Activated CD4-positive, alpha-beta T cell treated with anti-CD3 and anti-CD28 coated beads, Interleukin-2, amount 50 U/mL, for 48 hours (primary cell): Measurements from ENCODE around the gene MYL4.
"Not testable (repeated sequence)": the region's sequence is repeated elsewhere in the genome, so short reads cannot be mapped to it uniquely, and the experiment has no call there.

ENCODE experiments used
- DNase-seq, 2 experiments: peaks; one replicate each; pipeline ENCODE4 v3.0.0-alpha.2; 2020

MYL4 gene

GRCh38 chr17:47208744-47209488 is at the start of gene MYL4:
Gene MYL4, plus strand, starts transcription at chr17:47209348. Its CDS starts 75 bp downstream, at chr17:47209423.
- DNase-seq, result no peak

GRCh38 chr17:47162013-47162622 is 47.0 kb upstream of the MYL4 start:
- DNase-seq, result no peak

- DNase-seq, result no peak
These were observed 44.9 kb upstream of the MYL4 start for GRCh38 chr17:47164263-47164662.

- DNase-seq, result no peak
These were observed 44.0 kb upstream of the MYL4 start for GRCh38 chr17:47165137-47165536.

- DNase-seq, result not testable (repeated sequence)
These were observed 42.3 kb upstream of the MYL4 start for GRCh38 chr17:47166854-47167253.

GRCh38 chr17:47168896-47169295 is 40.3 kb upstream of the MYL4 start:
- not testable (repeated sequence) for DNase-seq

GRCh38 chr17:47170710-47171109 is 38.4 kb upstream of the MYL4 start:
- no peak for DNase-seq

- DNase-seq, result no peak
These were observed 36.2 kb upstream of the MYL4 start for GRCh38 chr17:47172696-47173565.

- DNase-seq, result not testable (repeated sequence)
These were observed 34.3 kb upstream of the MYL4 start for GRCh38 chr17:47174823-47175222.

GRCh38 chr17:47176389-47176826 is 32.7 kb upstream of the MYL4 start:
- DNase-seq, result no peak

- DNase-seq, result no peak
These were observed 31.9 kb upstream of the MYL4 start for GRCh38 chr17:47177261-47177660.

- DNase-seq, result no peak
These were observed 30.0 kb upstream of the MYL4 start for GRCh38 chr17:47179141-47179540.

GRCh38 chr17:47180337-47180736 is 28.8 kb upstream of the MYL4 start:
- DNase-seq, result no peak

GRCh38 chr17:47180988-47181387 is 28.2 kb upstream of the MYL4 start:
- DNase-seq, result not testable (repeated sequence)

GRCh38 chr17:47184681-47185080 is 24.5 kb upstream of the MYL4 start:
- DNase-seq, result no peak

- DNase-seq, result peak in 1 of 2 experiments; percentile 19
These were observed 20.8 kb upstream of the MYL4 start for GRCh38 chr17:47188271-47188875.

- DNase-seq, result peak; percentile 100
These were observed 20.0 kb upstream of the MYL4 start, which contains the start of gene CDC27 for GRCh38 chr17:47188876-47189731. Gene CDC27, minus strand, starts transcription at chr17:47189295. Its CDS starts 123 bp downstream, at chr17:47189172.

GRCh38 chr17:47189732-47190237 is 19.4 kb upstream of the MYL4 start:
- DNase-seq, result no peak

- DNase-seq, result no peak
These were observed 18.9 kb upstream of the MYL4 start for GRCh38 chr17:47190243-47190642.

GRCh38 chr17:47190770-47191169 is 18.4 kb upstream of the MYL4 start:
- DNase-seq, result no peak

- DNase-seq, result no peak
These were observed 16.6 kb upstream of the MYL4 start for GRCh38 chr17:47192554-47192953.
